Ureter (tissue), 1 donor: ENCODE data around the gene PRG3. TPM values are rescaled to one million over a fixed set of nuclear protein-coding genes. Genes with fewer than 3 reads are reported as not detected.
"Not testable (repeated sequence)": the region's sequence is repeated elsewhere in the genome, so short reads cannot be mapped to it uniquely, and the experiment has no call there.

Experiments
- DNase-seq: peaks from one replicate; pipeline ENCODE4 v3.0.0-alpha.2; 2020; ENCODE audit warnings: low spot score
- total RNA-seq: library from RNA; stranded (reverse); gene quantifications from one replicate; pipeline ENCODE4 v1.2.4, GENCODE V29; 2023
- donor health status: DM: yes; HTN: yes; CAD: no.

Gene PRG3
- total RNA-seq, 1 donor from 2014 or later, result not detected

GRCh38 chr11:57408771-57409170 lies 27.8 kb upstream of the PRG3 start:
- no peak for DNase-seq

- DNase-seq, result no peak
Observed at GRCh38 chr11:57407941-57408475, 27.1 kb upstream of the PRG3 start.

DNA sequence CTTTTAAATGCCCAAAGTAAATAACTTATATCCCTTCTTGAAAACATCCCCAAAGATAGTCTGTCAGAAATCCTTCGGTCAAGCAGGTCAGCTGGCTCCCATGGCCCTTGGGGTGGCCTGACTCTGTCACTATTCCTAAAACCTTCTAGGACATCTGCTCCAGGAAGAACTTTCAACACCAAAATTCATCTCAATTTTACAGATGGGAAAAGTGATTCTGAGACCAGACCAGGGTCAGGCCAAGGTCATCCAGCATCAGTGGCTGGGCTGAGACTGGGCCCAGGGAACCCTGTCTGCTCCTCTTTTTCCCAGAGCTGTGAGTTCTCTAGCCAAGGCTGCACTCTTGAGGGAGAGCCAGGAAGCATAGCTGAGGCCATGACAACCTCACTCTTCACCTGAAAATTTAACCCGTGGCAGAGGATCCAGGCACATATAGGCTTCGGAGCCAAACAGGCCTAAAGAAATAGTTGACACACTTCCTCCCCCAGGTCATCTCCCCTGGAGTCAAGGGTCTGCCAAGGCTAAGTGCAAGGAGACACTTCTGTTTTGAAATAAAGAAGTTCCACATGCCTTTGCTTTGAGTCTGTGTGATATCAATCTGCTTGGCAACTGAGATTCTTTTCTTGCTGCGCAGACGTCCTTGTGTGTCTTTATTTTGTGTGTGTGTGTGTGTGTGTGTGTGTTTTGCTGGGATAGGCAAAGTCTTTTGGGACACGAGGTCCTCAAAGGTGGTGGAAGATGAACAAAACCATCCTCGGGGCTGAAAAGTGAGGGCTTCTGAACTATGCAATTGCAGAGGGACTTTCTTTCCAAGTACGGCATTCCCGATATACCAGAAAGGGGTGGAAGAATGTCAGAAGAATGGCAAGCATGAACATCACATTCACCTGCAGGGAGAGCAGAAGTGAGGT lies 26.3 kb upstream of the PRG3 start:
- DNase-seq, result no peak

DNA sequence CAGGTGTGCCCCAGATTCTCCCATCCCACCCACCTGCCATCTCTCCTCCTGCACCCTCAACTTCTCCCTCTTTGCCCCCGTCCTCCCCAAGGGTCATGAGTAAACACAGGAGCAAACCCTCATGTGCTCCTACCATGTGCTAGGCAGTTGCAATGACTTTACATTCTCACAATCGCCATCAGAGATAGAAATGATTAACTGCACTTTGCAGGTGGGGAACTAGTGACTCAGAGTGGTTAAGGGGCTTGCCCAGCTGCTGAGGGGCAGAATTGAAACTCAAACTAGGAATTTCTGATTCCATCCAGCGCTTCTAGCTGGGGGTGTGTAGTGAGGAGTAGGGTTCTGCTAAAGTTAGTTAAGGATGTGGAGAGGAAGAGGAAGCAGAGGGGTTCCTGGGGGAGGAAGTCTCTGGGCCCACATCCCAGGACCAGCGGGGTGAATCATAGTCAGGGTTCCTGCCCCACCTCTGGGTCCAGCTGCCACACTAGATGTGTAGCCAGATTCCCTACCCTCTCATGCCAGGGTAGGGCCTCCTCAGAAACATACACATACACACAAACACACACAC lies 25.5 kb upstream of the PRG3 start:
- no peak for DNase-seq

DNA sequence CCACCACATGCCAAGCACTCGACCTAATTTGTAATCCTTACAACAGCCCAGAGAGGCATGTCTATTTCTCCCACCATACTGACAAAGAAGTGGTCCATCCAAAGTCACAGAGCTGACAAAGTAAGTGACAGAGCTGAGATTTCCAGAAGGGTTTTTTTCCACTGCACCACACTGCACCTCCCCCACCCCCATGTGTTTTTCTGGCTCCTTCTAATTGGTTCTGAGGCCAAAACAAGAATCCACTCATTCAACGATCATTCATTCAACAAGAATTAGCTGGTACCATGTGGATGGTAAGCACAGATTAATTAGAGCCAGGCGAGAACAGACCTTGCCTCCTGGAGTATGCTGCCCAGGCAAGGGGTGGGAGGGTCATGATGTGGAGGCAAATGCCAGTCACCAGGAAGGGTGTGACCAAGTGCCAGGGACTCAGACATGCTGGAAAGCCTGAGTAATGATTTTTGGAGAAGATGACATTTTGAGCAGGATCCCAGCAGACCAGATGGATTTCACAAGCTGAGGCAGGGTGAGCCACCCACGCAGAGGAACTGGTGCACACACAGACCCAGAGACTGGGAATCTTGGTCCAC lies 24.4 kb upstream of the PRG3 start:
- no peak for DNase-seq

DNA sequence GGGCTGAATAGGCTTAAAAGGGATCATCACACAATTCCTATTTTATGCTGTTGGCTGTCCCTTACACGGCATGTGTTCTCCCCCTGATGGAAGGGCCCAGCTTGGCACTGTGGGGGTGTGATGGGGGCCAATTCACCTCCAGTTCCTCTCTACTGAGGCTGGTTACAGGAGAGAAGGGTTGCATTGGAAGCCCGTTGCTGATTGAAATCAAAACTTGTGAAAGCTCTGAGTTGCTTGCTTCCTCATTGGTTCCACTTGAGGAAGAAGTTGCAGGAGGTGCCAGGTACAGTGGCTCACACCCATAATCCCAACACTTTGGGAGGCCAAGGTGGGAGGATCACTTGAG lies 22.8 kb upstream of the PRG3 start:
- DNase-seq, result no peak

DNA sequence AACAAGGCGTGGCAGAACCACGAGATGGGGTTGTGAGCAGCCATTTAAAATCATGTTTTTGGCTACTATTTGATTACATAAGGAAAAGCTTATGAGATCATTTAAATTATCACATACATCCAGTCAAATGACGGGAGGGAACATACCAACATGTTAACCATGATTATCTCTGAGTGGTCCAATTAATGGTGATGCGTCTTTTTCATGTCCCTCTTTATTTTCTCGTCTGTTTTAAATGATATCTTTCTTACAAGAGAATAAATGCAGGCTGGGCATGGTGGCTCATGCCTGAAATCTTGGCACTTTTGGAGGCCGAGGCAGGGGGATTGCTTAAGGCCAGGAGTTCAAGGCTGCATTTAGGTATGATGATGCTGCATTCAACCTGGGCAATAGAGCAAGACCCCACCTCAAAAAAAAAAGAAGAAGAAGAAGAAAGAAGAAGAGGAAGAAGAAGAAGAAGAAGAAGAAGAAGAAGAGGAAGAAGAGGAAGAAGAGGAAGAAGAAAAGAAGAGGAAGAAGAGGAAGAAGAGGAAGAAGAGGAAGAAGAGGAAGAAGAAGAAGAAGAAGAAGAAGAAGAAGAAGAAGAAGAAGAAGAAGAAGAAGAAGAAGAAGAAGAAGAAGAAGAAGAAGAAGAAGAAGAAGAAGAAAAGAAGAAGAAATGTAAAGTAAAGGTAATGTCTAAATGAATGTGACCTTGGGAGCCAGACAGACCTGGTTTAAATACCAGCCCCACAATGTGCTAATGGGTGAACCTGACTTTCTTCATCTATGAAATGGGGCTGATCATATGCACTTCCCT lies 22.3 kb upstream of the PRG3 start:
- not testable (repeated sequence) for DNase-seq

GRCh38 chr11:57402188-57403002 lies 21.4 kb upstream of the PRG3 start:
- DNase-seq, result no peak

GRCh38 chr11:57399972-57400578 lies 19.1 kb upstream of the PRG3 start:
- DNase-seq, result no peak

GRCh38 chr11:57399221-57399620 lies 18.3 kb upstream of the PRG3 start:
- no peak for DNase-seq

GRCh38 chr11:57397394-57397990 lies 16.5 kb upstream of the PRG3 start:
- DNase-seq, result no peak

DNA sequence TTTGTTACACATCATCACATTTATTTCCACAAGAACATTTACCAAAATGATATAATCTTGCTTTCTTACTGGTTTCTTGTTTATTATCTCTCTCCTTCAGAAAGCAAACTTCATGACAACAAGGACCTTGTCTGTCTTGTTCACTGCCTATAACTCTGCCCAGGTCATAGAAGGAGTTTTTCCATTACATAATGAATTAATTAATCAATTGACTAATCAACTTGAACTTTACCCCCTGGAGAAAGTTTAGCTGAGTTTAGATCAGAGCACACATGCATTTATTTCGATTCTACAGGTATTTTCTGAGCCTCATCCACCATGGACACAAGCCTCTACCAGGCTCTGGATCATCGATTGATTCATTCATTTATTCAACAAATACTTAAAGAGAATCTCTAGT lies 15.8 kb upstream of the PRG3 start:
- DNase-seq, result no peak

- DNase-seq, result no peak
Observed at GRCh38 chr11:57395905-57396623, 15.1 kb upstream of the PRG3 start.

DNA sequence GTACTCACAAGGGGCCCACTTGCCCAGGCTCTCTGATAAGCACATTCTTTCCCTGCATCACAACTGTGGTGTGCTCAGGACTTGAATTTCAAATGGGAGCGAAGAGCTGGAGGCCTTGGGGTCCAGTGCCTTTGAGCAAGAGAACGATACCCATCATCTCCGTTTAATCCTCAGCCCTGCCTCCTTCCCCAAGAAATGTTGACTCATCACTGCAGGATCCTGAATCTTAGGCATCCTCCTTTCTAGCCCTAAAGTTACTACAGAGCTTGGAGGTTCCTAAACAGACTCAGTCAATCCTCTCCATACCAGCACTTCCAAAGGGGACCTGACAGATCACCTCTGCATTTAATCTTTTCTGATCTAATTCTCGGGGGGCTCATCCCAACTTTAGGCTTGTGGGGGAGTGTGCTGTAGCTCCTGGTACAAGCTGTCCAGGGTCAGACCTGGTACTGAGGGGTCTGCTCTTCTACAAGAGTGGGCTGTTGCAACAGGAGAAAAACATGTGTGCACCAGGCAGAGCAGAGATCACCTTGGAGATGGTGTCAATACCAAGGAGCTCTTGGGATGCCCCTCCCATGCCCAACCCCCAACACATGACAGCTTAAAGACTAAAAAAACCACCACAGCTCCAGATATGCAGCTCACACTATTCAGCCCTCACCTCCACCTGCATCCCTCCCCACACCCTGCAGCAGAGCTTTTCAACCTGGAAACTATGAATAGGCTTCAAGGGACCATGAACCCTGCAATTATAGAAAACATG lies 13.4 kb upstream of the PRG3 start:
- DNase-seq, result no peak

DNA sequence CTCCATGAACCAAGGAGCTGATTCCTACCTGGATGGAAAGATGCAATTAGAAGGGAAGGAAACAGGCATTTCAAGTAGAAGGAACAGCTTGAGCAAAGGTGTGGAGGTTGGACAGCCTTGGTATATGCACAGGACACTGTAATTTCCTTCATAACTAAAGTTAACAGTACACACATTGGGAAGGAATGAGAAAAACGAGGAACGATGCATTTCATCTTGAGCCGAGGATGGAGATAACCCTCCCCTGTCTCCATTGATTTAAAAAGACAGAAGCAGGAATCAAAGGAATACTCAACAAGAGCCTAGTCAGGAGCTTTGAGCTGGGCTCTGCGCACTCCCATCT lies 11.8 kb upstream of the PRG3 start:
- DNase-seq, result no peak

GRCh38 chr11:57392066-57392762 lies 11.3 kb upstream of the PRG3 start:
- DNase-seq, result no peak

- no peak for DNase-seq
Observed at GRCh38 chr11:57391539-57391938, 10.6 kb upstream of the PRG3 start.

DNA sequence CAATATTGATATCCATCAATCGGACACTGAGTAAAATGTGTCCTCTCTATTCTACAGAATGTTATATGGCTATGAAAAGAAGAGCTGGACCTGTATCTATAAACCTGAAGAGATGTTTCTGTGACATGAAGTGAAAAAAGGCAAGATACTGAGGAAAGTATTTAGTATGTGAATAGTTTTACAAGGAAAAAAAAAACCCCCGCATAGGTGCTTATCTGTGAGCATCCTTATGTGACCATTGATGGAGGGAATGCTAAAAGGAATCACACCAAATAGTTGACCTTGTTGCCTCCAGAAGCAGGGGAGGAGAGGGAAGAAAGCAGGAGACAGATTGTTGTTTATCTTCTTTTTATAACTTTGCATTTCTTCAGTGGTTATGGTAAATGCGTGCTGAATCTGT lies 10.2 kb upstream of the PRG3 start:
- no peak for DNase-seq
